DMS 273 treated with DMSO at 0.1 percent for 48 hours (cell line): ENCODE results near the gene AK4.
"Not testable (repeated sequence)": the region's sequence is repeated elsewhere in the genome, so short reads cannot be mapped to it uniquely, and the experiment has no call there.

Experiments
- DNase-seq: peaks from one replicate; lab custom pipeline; 2025; lab: John Stamatoyannopoulos, UW

The AK4 gene

GRCh38 chr1:65214340-65215027 lies 66.5 kb downstream of the AK4 start:
- DNase-seq: no peak

- DNase-seq: no peak
Observed at GRCh38 chr1:65216989-65217388, 69.0 kb downstream of the AK4 start.

DNA sequence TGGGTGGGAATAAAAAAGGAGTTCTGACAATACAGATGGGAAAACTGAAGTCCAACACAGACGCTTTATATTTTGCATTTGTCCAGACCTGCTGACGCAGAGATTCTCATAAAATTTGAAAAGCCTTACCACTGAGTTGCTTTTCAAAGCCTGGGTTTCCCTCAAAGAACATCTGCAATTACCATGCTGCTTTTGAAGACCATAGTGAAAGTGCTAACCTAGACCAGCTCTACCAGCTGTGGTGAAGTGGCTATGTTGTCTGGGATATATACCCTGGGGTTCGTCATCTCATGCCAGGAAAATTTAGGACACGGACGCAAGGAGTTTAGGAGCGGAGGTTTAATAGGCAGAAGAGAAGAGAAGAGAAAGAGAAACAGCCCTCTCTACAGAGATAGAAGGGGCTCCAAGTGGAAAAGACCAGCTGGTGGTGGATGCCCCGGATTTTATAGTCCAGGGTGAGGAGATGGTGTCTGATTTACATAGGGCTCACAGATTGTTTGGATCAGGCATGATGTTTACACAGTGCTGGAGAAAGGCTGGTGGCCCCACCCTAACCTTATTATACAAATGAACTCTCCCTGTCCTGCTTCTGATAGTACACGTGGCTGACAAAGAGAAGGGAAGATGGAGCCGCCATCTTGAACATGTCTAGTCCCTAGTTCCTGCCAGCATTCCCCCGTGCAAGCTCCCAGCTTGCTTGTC lies 73.8 kb downstream of the AK4 start:
- DNase-seq: no peak

GRCh38 chr1:65222340-65222940 lies 74.4 kb downstream of the AK4 start:
- no peak for DNase-seq

DNA sequence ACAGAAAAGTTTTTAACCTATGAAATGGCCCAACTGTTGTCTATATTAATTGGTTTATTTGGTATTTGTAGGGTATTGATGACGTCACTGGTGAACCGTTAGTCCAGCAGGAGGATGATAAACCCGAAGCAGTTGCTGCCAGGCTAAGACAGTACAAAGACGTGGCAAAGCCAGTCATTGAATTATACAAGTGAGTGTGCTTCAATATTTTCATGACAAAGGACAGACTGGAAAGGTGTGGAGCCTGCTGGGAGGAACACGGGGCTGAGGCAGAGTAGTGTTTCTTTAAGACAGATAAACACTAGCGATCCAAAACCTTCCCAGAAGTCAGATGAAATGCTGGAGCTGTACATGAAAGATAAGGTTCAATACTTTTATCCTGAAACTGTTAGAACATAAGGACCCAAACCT lies 76.7 kb downstream of the AK4 start:
- DNase-seq: no peak

GRCh38 chr1:65225179-65225578 lies 77.2 kb downstream of the AK4 start:
- no peak for DNase-seq

- DNase-seq: no peak
Observed at GRCh38 chr1:65229201-65229600, 81.2 kb downstream of the AK4 start.

GRCh38 chr1:65229754-65230339 lies 81.8 kb downstream of the AK4 start:
- no peak for DNase-seq

GRCh38 chr1:65230731-65231481 lies 82.9 kb downstream of the AK4 start:
- no peak for DNase-seq

- no peak for DNase-seq
Observed at GRCh38 chr1:65231718-65232330, 83.8 kb downstream of the AK4 start.

DNA sequence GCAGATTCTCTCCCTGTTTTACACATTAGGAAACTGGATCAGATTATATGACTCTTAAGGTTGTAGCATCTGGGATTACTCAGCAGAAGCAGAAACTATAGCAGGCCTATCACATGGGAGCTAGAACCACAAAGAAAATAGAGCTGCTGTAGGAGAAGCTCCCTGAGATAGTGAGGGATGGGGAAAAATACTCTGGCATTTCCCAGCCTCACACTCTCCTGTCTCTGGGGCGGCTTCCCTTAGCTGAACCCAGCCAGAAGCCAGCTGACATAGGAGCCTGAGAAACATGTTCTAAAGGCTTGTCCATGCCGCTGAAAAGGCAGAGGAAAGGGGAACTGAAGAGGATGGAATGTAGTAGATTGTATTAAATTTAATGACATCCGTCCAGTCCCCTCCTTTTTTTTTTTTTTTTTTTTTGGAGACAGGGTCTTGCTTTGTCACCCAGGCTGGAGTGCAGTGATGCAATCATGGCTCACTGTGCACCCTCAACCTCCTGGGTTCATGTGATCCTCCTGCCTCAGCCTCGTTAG lies 84.5 kb downstream of the AK4 start:
- no peak for DNase-seq

- DNase-seq: no peak
Observed at GRCh38 chr1:65233782-65234181, 85.8 kb downstream of the AK4 start.

DNA sequence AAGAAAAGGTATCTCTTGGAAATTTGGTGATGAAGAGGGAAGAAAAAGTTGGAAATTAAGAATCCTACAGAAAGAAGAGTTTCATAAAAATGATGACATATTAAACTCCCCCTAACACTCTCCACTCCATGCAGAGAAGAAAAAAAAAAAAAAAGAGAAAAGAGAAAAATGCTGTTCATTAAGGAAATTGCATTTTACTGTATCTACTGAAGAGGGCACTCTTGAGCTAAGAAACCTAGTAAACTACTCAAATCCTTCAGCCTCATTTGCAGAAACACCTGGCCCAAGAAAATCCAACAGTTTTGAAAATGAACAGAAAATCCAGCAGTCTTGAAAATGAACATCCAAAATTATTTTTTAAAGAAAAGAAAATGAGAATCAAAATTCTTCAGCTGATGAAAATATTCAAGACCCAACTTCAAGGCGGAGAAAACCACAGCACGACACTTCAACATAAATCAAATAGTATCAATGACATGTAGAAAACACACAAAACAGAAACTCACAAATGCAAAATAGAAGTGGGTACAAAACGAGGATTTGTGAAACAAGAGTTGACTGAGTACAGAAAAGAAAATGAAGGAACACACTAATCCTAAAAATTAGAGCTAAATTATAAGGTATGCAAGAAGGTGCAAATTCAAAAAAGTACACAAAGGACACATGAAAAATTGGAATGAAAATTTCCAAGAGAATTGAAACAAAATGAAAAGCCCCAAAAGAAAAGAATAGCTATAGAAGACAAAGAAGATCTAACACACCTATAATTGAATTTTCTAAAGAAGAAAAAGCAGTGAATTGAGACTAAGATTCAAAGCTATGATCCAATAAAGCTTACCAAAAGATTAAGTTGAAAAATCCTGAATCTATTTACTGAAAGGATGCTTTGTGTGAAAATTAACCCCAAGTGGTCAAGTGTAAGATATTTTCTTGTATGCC lies 88.1 kb downstream of the AK4 start:
- DNase-seq: peak; percentile 25

- DNase-seq: not testable (repeated sequence)
Observed at GRCh38 chr1:65237088-65237487, 89.1 kb downstream of the AK4 start.

DNA sequence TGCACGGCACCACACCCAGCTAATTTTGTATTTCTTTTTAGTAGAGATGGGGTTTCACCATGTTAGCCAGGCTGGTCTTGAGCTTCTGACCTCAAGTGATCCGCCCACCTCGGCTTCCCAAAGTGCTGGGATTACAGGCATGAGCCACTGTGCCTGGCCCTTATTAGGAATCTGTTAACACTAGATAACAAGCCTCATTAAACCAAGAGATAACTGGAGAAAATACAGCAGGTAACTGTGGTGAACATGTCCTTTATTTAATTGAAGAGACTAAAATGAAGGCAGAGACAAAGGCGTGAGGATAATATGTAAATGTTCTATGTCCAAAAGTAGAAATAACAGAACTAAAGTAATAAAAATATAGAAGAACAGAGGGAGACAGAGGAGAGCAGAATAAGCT lies 89.5 kb downstream of the AK4 start:
- no peak for DNase-seq

DNA sequence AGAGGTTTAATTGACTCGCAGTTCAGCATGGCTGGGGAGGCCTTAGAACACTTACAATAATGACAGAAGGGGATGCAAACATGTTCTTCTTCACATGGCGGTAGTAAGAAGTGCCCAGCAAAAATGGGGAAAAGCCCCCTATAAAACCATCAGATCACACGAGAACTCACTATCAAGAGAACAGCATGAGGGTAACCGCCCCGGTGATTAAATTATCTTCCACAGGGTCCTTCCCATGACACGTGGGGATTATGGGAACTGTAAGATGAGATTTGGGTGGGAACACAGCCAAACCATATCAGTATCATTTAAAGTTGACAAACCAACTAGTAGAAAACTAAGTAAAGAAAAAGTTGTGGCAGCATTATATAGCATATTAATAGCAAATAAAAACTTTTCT lies 90.0 kb downstream of the AK4 start:
- DNase-seq: no peak

- DNase-seq: no peak
Observed at GRCh38 chr1:65243491-65243890, 95.5 kb downstream of the AK4 start.

DNA sequence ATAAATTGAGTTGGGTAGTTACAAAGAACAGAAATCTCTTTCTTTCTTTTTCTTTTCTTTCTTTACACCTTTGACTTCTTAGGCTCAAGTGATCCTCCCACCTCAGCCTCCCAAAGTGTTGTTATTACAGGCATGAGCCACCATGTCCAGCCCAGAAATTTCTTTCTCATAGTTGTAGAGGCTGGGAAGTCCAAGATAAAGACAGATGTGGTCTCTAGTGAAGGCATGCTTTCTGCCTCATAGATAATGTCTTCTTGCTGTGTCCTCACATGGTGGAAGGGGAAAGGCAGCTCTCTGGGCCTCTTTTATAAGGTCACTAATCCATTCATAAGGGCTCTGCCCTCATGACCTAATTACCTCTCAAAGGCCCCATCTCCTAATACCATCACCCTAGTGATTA lies 97.3 kb downstream of the AK4 start:
- DNase-seq: no peak

GRCh38 chr1:65247419-65248359 lies 99.7 kb downstream of the AK4 start:
- DNase-seq: no peak
